HepG2 (cell line): ENCODE data around the gene RDH16. TPM values are rescaled to one million over a fixed set of nuclear protein-coding genes. Genes with fewer than 3 reads are reported as not detected.

Experiments
- ATAC-seq: fragments of 200-7000 bp; cut with Tn5 transposase; 3 replicates; pipeline ENCODE4 v1.9.1; 2020; ENCODE audit warnings: mild to moderate bottlenecking, moderate library complexity
- BruUV-seq: library from RNA; stranded (reverse); fragments of 400-500 nt; replicated peaks from 2 replicates; lab custom pipeline; 2021; lab: Mats Ljungman, UMichigan
- CTCF ChIA-PET: fragments of 300-600 bp; formaldehyde crosslinking; extraction: SDS; loops from one replicate; lab custom pipeline; 2021; ENCODE audit warnings: low total read pairs, inconsistent platforms, low intra/inter-chr PET ratio; lab: Yijun Ruan, JAX
- POLR2A ChIA-PET: fragments of 350-600 bp; sonication (Branson Sonifier 250); formaldehyde crosslinking; loops from one replicate; lab custom pipeline; 2020; ENCODE audit warnings: antibody characterized with exemption, inconsistent platforms; lab: Yijun Ruan, JAX
- DNase-seq: peaks from one replicate; pipeline ENCODE4 v3.0.0-alpha.2; 2015; ENCODE audit warnings: low spot score
- FAIRE-seq: peaks from 3 replicates; lab custom pipeline; 2011; peaks lifted over from hg19 to GRCh38; lab: Jason Lieb, UNC
- H2AFZ ChIP-seq: one replicate; pipeline ENCODE4 v1.6.1; 2011; ENCODE audit warnings: low read length, inconsistent platforms
- H3K27ac ChIP-seq: fragments of 300-600 bp; 3 replicates; pipeline ENCODE4 v1.8.0; 2011; ENCODE audit warnings: mixed run types, mild to moderate bottlenecking, mixed read lengths, low read length, inconsistent platforms; ENCODE audit not compliant: insufficient read depth; ENCODE audit errors: extremely low read length
- H3K27me3 ChIP-seq, 2 experiments: fragments of 200-600 bp in 1 of 2; 2 replicates in 1 of 2; 3 replicates in 1 of 2; pipeline versions ENCODE4 v1.6.0 to v1.8.0; 2011; ENCODE audit warnings: low read length in 2 of 2, mild to moderate bottlenecking in 2 of 2, moderate library complexity in 2 of 2, inconsistent platforms in 1 of 2; ENCODE audit not compliant: insufficient read depth in 2 of 2, control insufficient read depth in 1 of 2
- H3K36me3 ChIP-seq, 2 experiments: fragments of 200-600 bp in 1 of 2; replicated peaks in 1 of 2; 2 replicates in 1 of 2; 3 replicates in 1 of 2; pipeline versions ENCODE4 v1.5.1 to v1.8.0; 2011; ENCODE audit warnings: low read length in 2 of 2, inconsistent platforms in 1 of 2; ENCODE audit not compliant: insufficient read depth in 2 of 2, control insufficient read depth in 1 of 2
- H3K4me1 ChIP-seq: 2 replicates; pipeline ENCODE4 v1.5.1; 2012; ENCODE audit warnings: low read length, inconsistent platforms; ENCODE audit not compliant: insufficient read depth
- H3K4me2 ChIP-seq: 2 replicates; pipeline ENCODE4 v1.6.0; 2011; ENCODE audit warnings: low read depth, low read length, inconsistent platforms
- H3K4me3 ChIP-seq, 3 experiments: fragments of 200-600 bp in 1 of 3; sonication (generic), shearing (Covaris generic) in 1 of 3; replicated peaks in 1 of 3; 2 replicates each; pipeline ENCODE4 v1.5.1; 2011 to 2016; ENCODE audit warnings: low read length in 3 of 3, inconsistent platforms in 2 of 3, low read depth in 2 of 3, mild to moderate bottlenecking in 2 of 3, control low read depth in 1 of 3, mixed read lengths in 1 of 3; ENCODE audit not compliant: insufficient read depth in 1 of 3
- H3K79me2 ChIP-seq: one replicate; pipeline ENCODE4 v1.6.1; 2011; ENCODE audit warnings: low read length, inconsistent platforms; ENCODE audit not compliant: insufficient read depth
- H3K9ac ChIP-seq: 2 replicates; pipeline ENCODE4 v1.6.0; 2011; ENCODE audit warnings: mild to moderate bottlenecking, low read depth, low read length, inconsistent platforms; ENCODE audit not compliant: insufficient read depth
- H3K9me3 ChIP-seq: 2 replicates; pipeline ENCODE4 v1.5.1; 2012; ENCODE audit warnings: mild to moderate bottlenecking, low read length
- H4K20me1 ChIP-seq: 2 replicates; pipeline ENCODE4 v1.6.0; 2011; ENCODE audit warnings: inconsistent platforms, mild to moderate bottlenecking, low read length, moderate library complexity; ENCODE audit not compliant: insufficient read depth
- CEBPG ChIP-seq: IDR thresholded peaks from 2 replicates; pipeline ENCODE4 v1.6.1; 2016
- DMAP1 ChIP-seq: IDR thresholded peaks from 2 replicates; pipeline ENCODE4 v1.6.1; 2016
- ESRRA ChIP-seq: sonication (generic); formaldehyde crosslinking; IDR thresholded peaks from 2 replicates; pipeline ENCODE4 v1.5.1; 2020; ENCODE audit warnings: mild to moderate bottlenecking, low read depth, missing genetic modification reagents
- MAFK ChIP-seq, 2 experiments: IDR thresholded peaks in 1 of 2; conservative IDR thresholded peaks in 1 of 2; 2 replicates each; pipeline ENCODE4 v1.6.1; 2011; ENCODE audit warnings: improper control_type of control experiment in 2 of 2, low read length in 2 of 2
- NBN ChIP-seq: fragments of 450-650 bp; conservative IDR thresholded peaks from 2 replicates; pipeline ENCODE4 v1.6.1; 2017
- NFKB2 ChIP-seq: sonication (generic); formaldehyde crosslinking; IDR thresholded peaks from 2 replicates; pipeline ENCODE4 v1.4.0; 2020; ENCODE audit warnings: missing genetic modification reagents, borderline replicate concordance
- POGZ ChIP-seq: sonication (generic); formaldehyde crosslinking; IDR thresholded peaks from 2 replicates; pipeline ENCODE4 v1.4.0; 2020; ENCODE audit warnings: mild to moderate bottlenecking, missing genetic modification reagents
- POLR2AphosphoS5 ChIP-seq: IDR thresholded peaks from 2 replicates; pipeline ENCODE4 v1.6.1; 2012; ENCODE audit warnings: low read depth, low read length
- SALL1 ChIP-seq: sonication (generic); formaldehyde crosslinking; IDR thresholded peaks from 2 replicates; pipeline ENCODE4 v1.8.0; 2022; ENCODE audit warnings: mild to moderate bottlenecking, missing genetic modification reagents
- TBL1XR1 ChIP-seq: fragments of 150-350 bp; IDR thresholded peaks from 2 replicates; pipeline ENCODE4 v1.6.1; 2014; ENCODE audit warnings: borderline replicate concordance, low read length; ENCODE audit not compliant: partially characterized antibody
- ZFY ChIP-seq: sonication (generic); formaldehyde crosslinking; IDR thresholded peaks from 2 replicates; pipeline ENCODE4 v1.4.0; 2020; ENCODE audit warnings: missing genetic modification reagents
- ZKSCAN8 ChIP-seq: IDR thresholded peaks from 2 replicates; pipeline ENCODE4 v1.6.1; 2016; ENCODE audit warnings: borderline replicate concordance, missing genetic modification reagents, missing compliant biosample characterization
- ZNF382 ChIP-seq: sonication (generic); formaldehyde crosslinking; IDR thresholded peaks from 2 replicates; pipeline ENCODE4 v1.5.0; 2020; ENCODE audit warnings: missing genetic modification reagents, mild to moderate bottlenecking, borderline replicate concordance
- ZNF543 ChIP-seq: sonication (generic); formaldehyde crosslinking; IDR thresholded peaks from 2 replicates; pipeline ENCODE4 v1.4.0; 2020; ENCODE audit warnings: mild to moderate bottlenecking, missing genetic modification reagents
- WGBS: methylation state at CpG from one replicate; pipeline ENCODE4 v1.1.6; 2017; ENCODE audit warnings: low lambda C conversion rate; 5-methylcytosine and 5-hydroxymethylcytosine counted together
- in situ Hi-C: cut with HindIII; loops from 2 replicates; pipeline ENCODE4 v1.10.0; 2017; ENCODE audit warnings: low pct_unique_long_range_greater_than_20kb; ENCODE audit not compliant: extremely low pct_ligation_motif_present
- intact Hi-C: fragments of 100-400 bp; cut with micrococcal nuclease; formaldehyde crosslinking; loops from one replicate; pipeline ENCODE4 v1.10.0; 2022; ENCODE audit not compliant: unreplicated experiment
- polyA plus RNA-seq, 8 experiments: library from polyadenylated mRNA; depleted of rRNA in 3 of 8; stranded (reverse) in 7 of 8; unstranded in 1 of 8; fragments of >200 nt; fragmentation: Illumina TruSeq in 4 of 8; extraction: Trizol in 4 of 8; gene quantifications; 2 replicates each; pipeline versions ENCODE4 v1.2.1 to v1.2.3, GENCODE V29; 2011 to 2016; ENCODE audit warnings: low read depth in 4 of 8, missing spikeins in 1 of 8, mixed read lengths in 1 of 8; ENCODE audit not compliant: insufficient read depth in 1 of 8
- total RNA-seq, 5 experiments: library from RNA; depleted of rRNA; stranded (reverse); fragments of >200 nt; fragmentation: Illumina TruSeq; extraction: Trizol; gene quantifications; 2 replicates each; pipeline ENCODE4 v1.2.3, GENCODE V29; 2016; ENCODE audit warnings: low read depth in 1 of 5
- TF ChIP-seq, protein P1 (sequence below): sonication (generic); formaldehyde crosslinking; IDR thresholded peaks from 2 replicates; pipeline ENCODE4 v1.4.0; 2020; ENCODE audit warnings: missing genetic modification reagents
- TF ChIP-seq, protein P2 (sequence below): sonication (generic); formaldehyde crosslinking; conservative IDR thresholded peaks from 2 replicates; pipeline ENCODE4 v1.8.0; 2022; ENCODE audit warnings: missing genetic modification reagents
- TF ChIP-seq, protein P3 (sequence below): IDR thresholded peaks from 2 replicates; pipeline ENCODE4 v1.6.1; 2016; ENCODE audit warnings: control low read depth
- TF ChIP-seq, protein P4 (sequence below): sonication (generic); formaldehyde crosslinking; IDR thresholded peaks from 2 replicates; pipeline ENCODE4 v1.8.0; 2023; ENCODE audit warnings: mild to moderate bottlenecking, missing genetic modification reagents

The RDH16 gene
- total and polyA plus RNA-seq, 2 of the 13 experiments (the other 11 are each of a cell fraction or from before 2014, with no cell fraction given), result 0.05 to 0.13 TPM

DNA sequence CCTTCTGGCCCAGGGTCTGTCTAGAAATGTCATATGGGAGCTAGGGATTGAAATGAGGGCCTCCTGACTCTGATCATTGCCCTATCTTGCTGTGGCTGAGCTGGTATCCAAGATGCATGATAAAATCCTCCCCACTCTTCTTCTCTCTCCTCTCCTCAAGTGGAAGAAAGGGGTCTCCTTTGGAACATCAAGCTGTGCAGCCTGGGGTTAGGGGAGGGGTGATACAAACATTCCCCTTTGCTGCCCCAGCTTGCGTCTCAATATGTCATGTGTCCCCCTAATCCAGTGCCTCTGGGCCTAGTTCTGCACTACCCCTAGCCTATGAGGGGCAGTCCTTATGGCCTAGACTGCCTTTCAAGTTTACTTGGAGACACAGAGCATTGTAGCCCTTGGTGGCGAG lies 8.5 kb downstream of the RDH16 start:
- Histone ChIP-seq H3K9me3 (no peaks in the 10 kb centered on the region; the same call in 1 of the 2 replicates), H3K36me3 (no peaks in the 10 kb centered on the region), H3K9ac (no peak overlapping the region), H3K79me2 (no peaks in the 10 kb centered on the region), H2AFZ (no peak overlapping the region), H3K4me1 (peaks cover 10% of the 10 kb centered on the region), H4K20me1 (no peaks in the 10 kb centered on the region), H3K27ac (no peak overlapping the region), H3K27me3 (no peaks in the 10 kb centered on the region), H3K4me3 (no peak overlapping the region), H3K4me2 (no peak overlapping the region)
- no TSS peak for BruUV-seq
- WGBS, result 82% methylated on average over 2 of the region's 2 CpGs
- ChIA-PET POLR2A (no interaction called here), CTCF (no interaction called here)
- FAIRE-seq (no peak), DNase-seq (no peak), ATAC-seq (no peak)
- TF ChIP-seq ZFY (CRISPR knock-in tag) (no peak), ZNF382 (CRISPR knock-in tag) (no peak), POGZ (CRISPR knock-in tag) (no peak), CEBPG (no peak), ZKSCAN8 (CRISPR knock-in tag) (no peak), ESRRA (no peak), POLR2AphosphoS5 (no peak), TBL1XR1 (no peak), MAFK (conservative IDR thresholded peaks at IDR 0.05 in 1 of 2, IDR thresholded peaks at IDR 0.05 in 1 of 2; ENCODE audit: low read length in 2 of 2) (no peak), DMAP1 (CRISPR knock-in tag) (no peak), NFKB2 (CRISPR knock-in tag) (no peak), NBN (no peak), ZNF543 (CRISPR knock-in tag) (no peak), SALL1 (CRISPR knock-in tag) (no peak)
- TF ChIP-seq, protein P1, sequence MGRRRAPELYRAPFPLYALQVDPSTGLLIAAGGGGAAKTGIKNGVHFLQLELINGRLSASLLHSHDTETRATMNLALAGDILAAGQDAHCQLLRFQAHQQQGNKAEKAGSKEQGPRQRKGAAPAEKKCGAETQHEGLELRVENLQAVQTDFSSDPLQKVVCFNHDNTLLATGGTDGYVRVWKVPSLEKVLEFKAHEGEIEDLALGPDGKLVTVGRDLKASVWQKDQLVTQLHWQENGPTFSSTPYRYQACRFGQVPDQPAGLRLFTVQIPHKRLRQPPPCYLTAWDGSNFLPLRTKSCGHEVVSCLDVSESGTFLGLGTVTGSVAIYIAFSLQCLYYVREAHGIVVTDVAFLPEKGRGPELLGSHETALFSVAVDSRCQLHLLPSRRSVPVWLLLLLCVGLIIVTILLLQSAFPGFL (CRISPR knock-in tag), result no peak
- TF ChIP-seq, protein P2, sequence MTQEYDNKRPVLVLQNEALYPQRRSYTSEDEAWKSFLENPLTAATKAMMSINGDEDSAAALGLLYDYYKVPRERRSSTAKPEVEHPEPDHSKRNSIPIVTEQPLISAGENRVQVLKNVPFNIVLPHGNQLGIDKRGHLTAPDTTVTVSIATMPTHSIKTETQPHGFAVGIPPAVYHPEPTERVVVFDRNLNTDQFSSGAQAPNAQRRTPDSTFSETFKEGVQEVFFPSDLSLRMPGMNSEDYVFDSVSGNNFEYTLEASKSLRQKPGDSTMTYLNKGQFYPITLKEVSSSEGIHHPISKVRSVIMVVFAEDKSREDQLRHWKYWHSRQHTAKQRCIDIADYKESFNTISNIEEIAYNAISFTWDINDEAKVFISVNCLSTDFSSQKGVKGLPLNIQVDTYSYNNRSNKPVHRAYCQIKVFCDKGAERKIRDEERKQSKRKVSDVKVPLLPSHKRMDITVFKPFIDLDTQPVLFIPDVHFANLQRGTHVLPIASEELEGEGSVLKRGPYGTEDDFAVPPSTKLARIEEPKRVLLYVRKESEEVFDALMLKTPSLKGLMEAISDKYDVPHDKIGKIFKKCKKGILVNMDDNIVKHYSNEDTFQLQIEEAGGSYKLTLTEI (CRISPR knock-in tag), result no peak
- TF ChIP-seq, protein P3, sequence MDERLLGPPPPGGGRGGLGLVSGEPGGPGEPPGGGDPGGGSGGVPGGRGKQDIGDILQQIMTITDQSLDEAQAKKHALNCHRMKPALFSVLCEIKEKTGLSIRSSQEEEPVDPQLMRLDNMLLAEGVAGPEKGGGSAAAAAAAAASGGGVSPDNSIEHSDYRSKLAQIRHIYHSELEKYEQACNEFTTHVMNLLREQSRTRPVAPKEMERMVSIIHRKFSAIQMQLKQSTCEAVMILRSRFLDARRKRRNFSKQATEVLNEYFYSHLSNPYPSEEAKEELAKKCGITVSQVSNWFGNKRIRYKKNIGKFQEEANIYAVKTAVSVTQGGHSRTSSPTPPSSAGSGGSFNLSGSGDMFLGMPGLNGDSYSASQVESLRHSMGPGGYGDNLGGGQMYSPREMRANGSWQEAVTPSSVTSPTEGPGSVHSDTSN (CRISPR knock-in tag), result no peak
- TF ChIP-seq, protein P4, sequence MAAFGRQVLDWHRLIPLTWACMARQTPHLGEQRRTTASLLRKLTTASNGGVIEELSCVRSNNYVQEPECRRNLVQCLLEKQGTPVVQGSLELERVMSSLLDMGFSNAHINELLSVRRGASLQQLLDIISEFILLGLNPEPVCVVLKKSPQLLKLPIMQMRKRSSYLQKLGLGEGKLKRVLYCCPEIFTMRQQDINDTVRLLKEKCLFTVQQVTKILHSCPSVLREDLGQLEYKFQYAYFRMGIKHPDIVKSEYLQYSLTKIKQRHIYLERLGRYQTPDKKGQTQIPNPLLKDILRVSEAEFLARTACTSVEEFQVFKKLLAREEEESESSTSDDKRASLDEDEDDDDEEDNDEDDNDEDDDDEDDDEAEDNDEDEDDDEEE, result no peak
- intact Hi-C loops, result loop anchor here (5.0 kb wide), 1 partner anchor 53 kb away; no protein-coding TSS in a partner anchor
- in situ Hi-C loops, result loop anchor here (5.0 kb wide), 1 partner anchor 38 kb away; no protein-coding TSS in a partner anchor
